Lung (tissue), 12 donors: ENCODE results near the gene SHMT1. TPM values are rescaled to one million over a fixed set of nuclear protein-coding genes. Genes with fewer than 3 reads are reported as not detected.

Experiments used
- ATAC-seq: fragments of 200-7000 bp; cut with Tn5 transposase; one replicate; pipeline ENCODE4 v1.9.1; 2020; ENCODE audit warnings: moderate number of reproducible peaks; ENCODE audit not compliant: insufficient read depth, low FRiP score
- DNase-seq, 3 donors: peaks; one replicate each; pipeline ENCODE4 v3.0.0-alpha.2; 2013 to 2017
- H3K27ac ChIP-seq, 2 donors: one replicate each; pipeline ENCODE4 v1.5.1; 2013; ENCODE audit warnings: mild to moderate bottlenecking in 2 of 2, moderate library complexity in 2 of 2, control low read depth in 1 of 2, inconsistent platforms in 1 of 2, low read depth in 1 of 2, low read length in 1 of 2
- H3K27me3 ChIP-seq, 3 donors: one replicate each; pipeline ENCODE4 v1.5.1; 2013; ENCODE audit warnings: low read length in 2 of 3; ENCODE audit not compliant: control insufficient read depth in 3 of 3, insufficient read depth in 3 of 3
- H3K36me3 ChIP-seq, 4 donors: one replicate each; pipeline ENCODE4 v1.5.1; 2013; ENCODE audit warnings: low read length in 4 of 4, mild to moderate bottlenecking in 1 of 4, moderate library complexity in 1 of 4; ENCODE audit not compliant: control insufficient read depth in 4 of 4, insufficient read depth in 4 of 4
- H3K4me1 ChIP-seq, 5 donors: one replicate each; pipeline ENCODE4 v1.5.1; 2013; ENCODE audit warnings: low read length in 5 of 5, mild to moderate bottlenecking in 2 of 5, moderate library complexity in 1 of 5; ENCODE audit not compliant: control insufficient read depth in 5 of 5, insufficient read depth in 5 of 5
- H3K4me3 ChIP-seq: one replicate; pipeline ENCODE4 v1.5.1; 2013; ENCODE audit warnings: mild to moderate bottlenecking, control low read depth, moderate library complexity
- H3K9ac ChIP-seq, 2 donors: one replicate each; pipeline ENCODE4 v1.5.1; 2013; ENCODE audit warnings: low read length in 2 of 2, control low read depth in 1 of 2; ENCODE audit not compliant: insufficient read depth in 1 of 2
- H3K9me3 ChIP-seq, 4 donors: one replicate each; pipeline ENCODE4 v1.5.1; 2013; ENCODE audit warnings: low read length in 3 of 4, mild to moderate bottlenecking in 1 of 4, moderate library complexity in 1 of 4; ENCODE audit not compliant: control insufficient read depth in 4 of 4, insufficient read depth in 3 of 4
- WGBS, 2 donors: extraction: QIAGEN DNeasy Blood & Tissue Kit; methylation state at CpG; one replicate each; pipeline ENCODE4 v1.1.7; 2013; 5-methylcytosine and 5-hydroxymethylcytosine counted together
- polyA plus RNA-seq, 2 donors: library from polyadenylated mRNA; stranded (reverse); fragments of 200-250 nt; gene quantifications; one replicate each; pipeline ENCODE4 v1.2.1, GENCODE V29; 2013
- total RNA-seq, 2 donors: library from RNA; depleted of rRNA in 1 of 2; stranded (reverse); fragments of >200 nt in 1 of 2; gene quantifications; one replicate each; pipeline ENCODE4 v1.2.1, GENCODE V29; 2014 to 2021
- TF ChIP-seq, protein P1 (sequence below): IDR thresholded peaks from 2 replicates; pipeline ENCODE4 v1.5.1; 2012; ENCODE audit warnings: mild to moderate bottlenecking; ENCODE audit errors: control extremely low read depth, extremely low read depth
- donor health status: control.
- donor health status: control.
- donor health status: Bipolar disorder and iron deficiency.
- donor health status: healthy.
- donor health status: DM: yes; HTN: yes; CAD: no.

SHMT1 gene
- total and polyA plus RNA-seq, 4 donors, result 14.2 to 42.3 (median 25.3) TPM

DNA sequence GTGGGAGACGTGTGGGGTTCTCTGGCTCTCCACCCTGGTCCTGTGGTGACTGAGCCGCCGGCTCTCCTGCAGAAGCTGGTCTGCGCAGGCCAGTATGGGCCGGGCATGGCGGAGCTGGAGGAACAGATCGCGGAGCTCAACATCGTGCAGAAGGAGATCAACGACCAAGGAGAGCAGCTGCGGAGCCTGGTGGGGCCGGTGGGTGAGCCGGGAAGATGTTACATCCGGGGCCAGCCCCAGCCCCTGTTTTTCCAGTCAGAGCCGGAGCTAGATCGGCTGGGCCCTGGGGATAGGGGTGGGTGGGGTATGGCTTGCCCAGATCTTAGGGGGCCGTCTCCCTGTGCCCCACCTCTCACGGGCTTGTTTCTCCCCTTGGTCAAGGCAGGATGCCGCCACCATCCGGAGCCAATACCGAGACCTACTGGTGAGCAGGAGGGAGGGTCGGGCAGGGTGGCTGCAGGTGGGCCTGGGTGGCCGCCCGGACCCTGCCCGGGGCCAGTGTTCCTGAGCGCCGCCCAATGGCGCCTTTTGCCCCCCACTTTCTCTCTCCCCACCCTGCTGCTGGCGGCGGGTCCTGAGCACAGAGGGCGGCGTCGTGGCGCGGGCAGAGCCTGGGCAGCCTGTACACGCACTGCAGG, 19.2 kb upstream of the SHMT1 start:
- DNase-seq (no peak), ATAC-seq (no peak)
- no peak overlapping the region for H3K4me3 ChIP-seq
- H3K9me3 ChIP-seq, result peaks cover 0 to 1% (median 0%) of the 10 kb centered on the region in 4 donors
- 68 to 72% methylated on average over 36 of the region's 36 CpGs for WGBS, 2 donors
- no peak overlapping the region for H3K27ac ChIP-seq
- TF ChIP-seq, protein P1, sequence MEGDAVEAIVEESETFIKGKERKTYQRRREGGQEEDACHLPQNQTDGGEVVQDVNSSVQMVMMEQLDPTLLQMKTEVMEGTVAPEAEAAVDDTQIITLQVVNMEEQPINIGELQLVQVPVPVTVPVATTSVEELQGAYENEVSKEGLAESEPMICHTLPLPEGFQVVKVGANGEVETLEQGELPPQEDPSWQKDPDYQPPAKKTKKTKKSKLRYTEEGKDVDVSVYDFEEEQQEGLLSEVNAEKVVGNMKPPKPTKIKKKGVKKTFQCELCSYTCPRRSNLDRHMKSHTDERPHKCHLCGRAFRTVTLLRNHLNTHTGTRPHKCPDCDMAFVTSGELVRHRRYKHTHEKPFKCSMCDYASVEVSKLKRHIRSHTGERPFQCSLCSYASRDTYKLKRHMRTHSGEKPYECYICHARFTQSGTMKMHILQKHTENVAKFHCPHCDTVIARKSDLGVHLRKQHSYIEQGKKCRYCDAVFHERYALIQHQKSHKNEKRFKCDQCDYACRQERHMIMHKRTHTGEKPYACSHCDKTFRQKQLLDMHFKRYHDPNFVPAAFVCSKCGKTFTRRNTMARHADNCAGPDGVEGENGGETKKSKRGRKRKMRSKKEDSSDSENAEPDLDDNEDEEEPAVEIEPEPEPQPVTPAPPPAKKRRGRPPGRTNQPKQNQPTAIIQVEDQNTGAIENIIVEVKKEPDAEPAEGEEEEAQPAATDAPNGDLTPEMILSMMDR, result no peak
- H3K4me1 ChIP-seq, result peaks cover 0 to 3% (median 0%) of the 10 kb centered on the region in 5 donors
- H3K27me3 ChIP-seq, result peaks cover 0 to 2% (median 0%) of the 10 kb centered on the region in 3 donors
- no peaks in the 10 kb centered on the region for H3K36me3 ChIP-seq
- no peak overlapping the region for H3K9ac ChIP-seq

DNA sequence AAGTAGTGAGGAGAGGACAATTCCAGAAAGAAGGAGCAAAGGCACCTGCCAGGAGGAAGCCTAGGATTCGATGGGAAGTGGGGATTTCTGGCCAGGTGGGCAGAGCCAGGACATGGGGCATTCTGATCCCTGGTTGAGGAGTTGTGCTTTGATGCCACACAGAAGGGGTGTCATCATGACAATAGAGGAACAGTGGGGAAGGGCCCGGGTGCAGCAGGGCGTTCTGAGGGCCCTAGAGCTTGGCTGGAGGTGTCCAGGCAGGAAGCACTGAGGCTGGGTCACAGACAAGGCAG, 18.5 kb upstream of the SHMT1 start:
- ATAC-seq, result no peak
- H3K36me3 ChIP-seq, result no peaks in the 10 kb centered on the region
- H3K9ac ChIP-seq, result no peak overlapping the region
- no peak overlapping the region for H3K27ac ChIP-seq
- peaks cover 0 to 3% (median 0%) of the 10 kb centered on the region in 5 donors for H3K4me1 ChIP-seq
- WGBS, 2 donors, result 85 to 89% methylated on average over 3 of the region's 3 CpGs
- peaks cover 0 to 2% (median 0%) of the 10 kb centered on the region in 3 donors for H3K27me3 ChIP-seq
- DNase-seq, result no peak
- H3K4me3 ChIP-seq, result no peak overlapping the region
- TF ChIP-seq, protein P1, result no peak
- H3K9me3 ChIP-seq, result peaks cover 0 to 1% (median 0%) of the 10 kb centered on the region in 4 donors

DNA sequence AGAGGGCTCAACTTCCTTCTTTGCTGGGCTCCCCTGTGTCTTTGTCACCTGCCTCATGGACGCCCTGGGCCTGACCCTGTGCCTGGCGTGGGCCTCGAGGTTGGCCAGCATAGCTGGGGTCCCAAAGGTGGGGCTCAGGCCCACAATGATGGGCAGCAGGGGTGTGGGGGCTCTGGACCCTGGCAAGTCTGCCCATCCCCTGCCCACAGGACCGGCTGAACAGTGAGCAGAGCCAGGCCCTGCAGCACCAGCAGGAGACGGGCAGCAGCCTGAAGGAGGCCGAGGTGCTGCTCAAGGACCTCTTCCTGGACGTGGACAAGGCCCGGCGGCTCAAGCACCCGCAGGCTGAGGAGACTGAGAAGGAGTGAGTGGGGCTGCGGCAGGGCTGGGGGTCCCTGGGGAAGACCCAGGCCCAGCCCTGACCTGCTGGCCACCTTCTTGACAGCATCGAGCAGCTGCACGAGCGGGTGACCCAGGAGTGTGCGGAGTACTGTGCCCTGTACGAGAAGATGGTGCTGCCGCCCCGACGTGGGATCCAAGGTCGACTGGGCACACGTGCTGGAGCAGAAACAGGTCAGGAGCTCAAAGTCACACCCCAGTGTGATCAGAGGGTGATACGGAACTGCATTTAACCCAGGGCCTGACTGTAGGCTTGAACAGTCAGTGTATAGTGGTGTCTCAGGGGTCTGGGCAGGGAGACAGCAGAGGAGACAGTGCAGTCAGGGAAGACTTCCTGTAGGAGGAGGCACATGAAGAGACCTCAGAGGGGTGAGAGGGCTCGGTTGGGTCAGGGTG, 18.0 kb upstream of the SHMT1 start:
- no peak overlapping the region for H3K4me3 ChIP-seq
- peaks cover 0 to 2% (median 0%) of the 10 kb centered on the region in 3 donors for H3K27me3 ChIP-seq

More for the DNA sequence above, 18.0 kb upstream of the SHMT1 start:
- DNase-seq (no peak), ATAC-seq (no peak)
- TF ChIP-seq, protein P1, result no peak
- H3K27ac ChIP-seq, result no peak overlapping the region
- H3K9ac ChIP-seq, result no peak overlapping the region
- peaks cover 0 to 3% (median 0%) of the 10 kb centered on the region in 5 donors for H3K4me1 ChIP-seq
- peaks cover 0 to 1% (median 0%) of the 10 kb centered on the region in 4 donors for H3K9me3 ChIP-seq
- H3K36me3 ChIP-seq, result no peaks in the 10 kb centered on the region
- 83 to 88% methylated on average over 23 of the region's 23 CpGs for WGBS, 2 donors
